Measurements from ENCODE around the gene LRP5. TPM values are rescaled to one million over a fixed set of nuclear protein-coding genes. Genes with fewer than 3 reads are reported as not detected.
A peak's percentile ranks its signal among the peaks of the same experiment; 100 is the strongest.

LRP5 gene
- total RNA-seq, 3 donors from 2014 or later: 23.6 to 48.8 (median 24.5) TPM

DNA sequence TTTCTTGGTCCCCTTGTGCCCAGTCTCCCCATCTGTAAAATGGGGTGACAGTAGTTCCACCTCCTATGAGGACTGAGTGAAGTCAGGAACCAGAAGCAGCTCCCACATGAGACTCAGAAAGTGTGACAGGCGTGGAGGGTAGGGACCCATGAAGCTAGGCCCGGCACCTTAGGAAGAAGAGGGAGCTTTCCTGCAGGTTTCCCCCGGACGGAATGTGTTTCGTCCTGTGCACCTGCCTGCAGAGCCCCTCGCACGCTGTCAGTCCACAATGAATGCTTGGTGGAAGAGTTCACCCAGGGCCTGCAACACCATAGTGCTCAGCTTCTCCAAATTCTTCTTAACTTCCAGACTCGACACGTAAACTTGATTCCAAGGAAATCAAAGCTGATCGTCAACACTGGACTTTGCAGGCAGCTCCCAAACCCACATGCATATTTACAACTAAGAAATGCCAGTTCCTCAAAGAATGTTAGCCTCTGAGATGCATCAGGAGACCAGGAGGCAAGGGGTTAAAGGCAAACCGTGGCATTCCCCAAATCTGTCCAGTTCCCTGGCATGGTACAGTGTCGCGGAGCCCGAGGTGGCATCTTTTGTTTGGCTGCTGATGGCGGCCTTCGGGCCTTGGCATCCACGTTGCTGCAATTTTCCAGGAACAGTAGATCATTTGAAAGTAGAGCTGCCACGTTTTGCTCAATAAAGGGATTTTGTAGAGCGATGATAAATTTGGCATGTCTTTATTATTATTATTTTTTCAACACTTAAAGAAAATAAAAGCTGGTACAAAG, 15.4 kb downstream of the LRP5 start:
- Histone ChIP-seq H3K27me3 (no peaks in the 10 kb centered on the region), H3K4me3 (peak overlapping the region in 1 of 3 donors; percentile 15), H3K9me3 (no peaks in the 10 kb centered on the region), H3K4me1 (peaks cover 7 to 46% of the 10 kb centered on the region in 2 donors), H3K27ac (peak overlapping the region; percentile 33 to 48), H3K36me3 (no peaks in the 10 kb centered on the region)
- DNase-seq (ENCODE audit: low spot score in 2 of 2): no peak
- TF ChIP-seq, protein P1, sequence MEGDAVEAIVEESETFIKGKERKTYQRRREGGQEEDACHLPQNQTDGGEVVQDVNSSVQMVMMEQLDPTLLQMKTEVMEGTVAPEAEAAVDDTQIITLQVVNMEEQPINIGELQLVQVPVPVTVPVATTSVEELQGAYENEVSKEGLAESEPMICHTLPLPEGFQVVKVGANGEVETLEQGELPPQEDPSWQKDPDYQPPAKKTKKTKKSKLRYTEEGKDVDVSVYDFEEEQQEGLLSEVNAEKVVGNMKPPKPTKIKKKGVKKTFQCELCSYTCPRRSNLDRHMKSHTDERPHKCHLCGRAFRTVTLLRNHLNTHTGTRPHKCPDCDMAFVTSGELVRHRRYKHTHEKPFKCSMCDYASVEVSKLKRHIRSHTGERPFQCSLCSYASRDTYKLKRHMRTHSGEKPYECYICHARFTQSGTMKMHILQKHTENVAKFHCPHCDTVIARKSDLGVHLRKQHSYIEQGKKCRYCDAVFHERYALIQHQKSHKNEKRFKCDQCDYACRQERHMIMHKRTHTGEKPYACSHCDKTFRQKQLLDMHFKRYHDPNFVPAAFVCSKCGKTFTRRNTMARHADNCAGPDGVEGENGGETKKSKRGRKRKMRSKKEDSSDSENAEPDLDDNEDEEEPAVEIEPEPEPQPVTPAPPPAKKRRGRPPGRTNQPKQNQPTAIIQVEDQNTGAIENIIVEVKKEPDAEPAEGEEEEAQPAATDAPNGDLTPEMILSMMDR (IDR thresholded peaks at IDR 0.05): no peak
- TF ChIP-seq POLR2A (IDR thresholded peaks at IDR 0.05): no peak
- no peak for TF ChIP-seq POLR2AphosphoS5 (IDR thresholded peaks at IDR 0.05)
- intact Hi-C loops (cut with DNase I; ENCODE audit: low total_unique reads): no loop called here

DNA sequence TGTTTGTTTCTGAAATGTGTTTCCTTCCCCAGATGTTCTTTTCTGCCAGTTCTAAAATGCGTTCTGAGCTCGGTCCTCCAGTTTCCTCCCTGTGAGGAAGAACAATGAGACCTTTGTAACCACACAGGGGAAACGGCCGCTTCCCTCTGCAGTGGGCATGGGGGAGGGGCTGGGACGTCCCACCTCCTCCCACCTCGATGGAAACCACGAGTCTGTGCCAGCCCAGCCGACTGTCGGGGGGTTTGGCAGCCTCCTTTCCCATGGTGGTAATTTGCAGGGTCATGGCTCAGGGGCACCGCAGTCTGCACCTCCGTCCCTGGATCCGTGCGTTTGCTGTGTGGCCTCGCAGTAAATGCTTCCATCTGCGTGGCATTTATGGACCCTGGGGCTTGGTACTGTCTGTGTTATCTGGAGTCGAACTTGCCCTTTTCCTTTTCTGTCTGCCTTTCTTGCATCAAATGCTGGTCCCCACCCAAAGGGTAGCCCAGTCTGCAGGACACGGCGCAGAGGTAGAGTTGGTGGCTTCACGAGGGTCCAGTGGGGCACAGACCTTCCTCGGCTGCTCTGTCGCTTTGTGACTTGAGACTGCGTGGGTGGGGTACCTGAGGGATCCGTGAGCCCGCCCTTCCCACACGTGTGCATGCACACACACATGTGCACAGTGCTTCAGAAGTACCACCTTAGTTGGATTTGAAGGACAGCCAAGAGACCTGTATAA, 16.1 kb downstream of the LRP5 start:
- Histone ChIP-seq H3K9me3 (no peaks in the 10 kb centered on the region), H3K27me3 (no peaks in the 10 kb centered on the region), H3K4me3 (peak overlapping the region in 2 of 3 donors; percentile 15 to 41), H3K4me1 (peaks cover 7 to 49% of the 10 kb centered on the region in 2 donors), H3K27ac (peak overlapping the region; percentile 48 to 54), H3K36me3 (no peaks in the 10 kb centered on the region)
- TF ChIP-seq POLR2A (IDR thresholded peaks at IDR 0.05) (no peak), POLR2AphosphoS5 (IDR thresholded peaks at IDR 0.05) (peak in 1 of 3 donors; percentile 17)
- peak in 1 of 2 donors; percentile 63 for DNase-seq (ENCODE audit: low spot score in 2 of 2)
- intact Hi-C loops (cut with DNase I; ENCODE audit: low total_unique reads): no loop called here

DNA sequence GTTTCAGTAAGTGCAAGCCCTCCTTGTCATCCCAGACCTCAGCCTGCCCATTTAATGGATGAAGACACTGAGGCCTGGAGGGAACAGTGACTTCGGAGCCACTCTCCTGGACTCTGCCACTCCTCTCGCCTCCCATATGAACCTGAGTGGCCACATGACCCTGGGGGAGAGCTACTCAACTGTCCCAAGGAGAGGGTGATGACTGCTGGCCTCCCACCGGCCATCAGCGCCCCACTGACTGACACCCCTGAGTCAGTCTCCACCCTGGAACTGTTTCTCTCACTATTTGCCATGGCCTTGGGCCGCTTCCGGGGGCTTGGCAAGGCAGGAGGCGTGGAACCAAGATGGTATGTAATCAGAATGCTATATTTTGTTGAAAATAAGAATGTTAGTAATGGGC, 17.1 kb downstream of the LRP5 start:
- H3K36me3 ChIP-seq: no peaks in the 10 kb centered on the region
- intact Hi-C loops (cut with DNase I; ENCODE audit: low total_unique reads): no loop called here
- peaks cover 7 to 47% of the 10 kb centered on the region in 2 donors for H3K4me1 ChIP-seq
- H3K27ac ChIP-seq: peak overlapping the region in 1 of 2 donors; percentile 53
- DNase-seq (ENCODE audit: low spot score in 2 of 2): no peak
- H3K9me3 ChIP-seq: no peaks in the 10 kb centered on the region
- H3K4me3 ChIP-seq: no peak overlapping the region
- no peaks in the 10 kb centered on the region for H3K27me3 ChIP-seq
- no peak for TF ChIP-seq POLR2A (IDR thresholded peaks at IDR 0.05)
- TF ChIP-seq, protein P1 (IDR thresholded peaks at IDR 0.05): no peak
- no peak for TF ChIP-seq POLR2AphosphoS5 (IDR thresholded peaks at IDR 0.05)

DNA sequence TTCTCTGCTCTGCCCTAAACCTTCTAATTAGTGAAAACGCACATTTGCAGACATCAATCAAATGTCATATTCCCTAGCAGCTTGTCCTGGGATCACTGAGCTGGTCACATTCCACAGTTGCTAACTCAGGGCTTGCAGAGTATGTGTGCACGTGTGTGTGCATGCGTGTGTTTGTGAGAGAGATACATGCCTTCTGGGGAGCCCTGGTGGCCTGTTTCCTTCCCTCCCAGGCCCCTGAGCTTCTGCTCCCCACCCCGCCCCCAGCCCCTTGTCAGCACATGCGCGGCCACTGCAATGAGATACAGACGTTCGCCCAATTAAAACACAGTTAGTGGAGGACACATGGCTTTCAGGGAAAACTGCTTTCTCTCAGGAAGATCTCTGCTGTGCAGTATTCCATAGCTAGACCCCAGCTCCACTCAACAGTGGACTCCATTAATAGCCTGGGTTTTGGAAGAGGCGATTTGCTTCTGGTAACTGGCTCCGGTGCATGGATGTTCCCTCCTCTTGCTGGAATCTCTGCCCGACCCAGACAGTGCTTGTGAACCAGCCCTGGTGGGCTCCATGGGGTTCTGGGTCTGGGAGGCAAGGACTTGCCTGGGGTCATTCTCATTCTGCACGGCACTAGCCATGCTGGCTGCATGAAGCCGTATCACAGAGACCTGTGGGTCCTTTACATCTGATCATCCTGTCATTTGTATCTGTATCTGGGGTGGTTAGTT, 17.7 kb downstream of the LRP5 start:
- H3K4me1 ChIP-seq: peaks cover 7 to 44% of the 10 kb centered on the region in 2 donors
- intact Hi-C loops (cut with DNase I; ENCODE audit: low total_unique reads): no loop called here
- no peaks in the 10 kb centered on the region for H3K36me3 ChIP-seq
- no peaks in the 10 kb centered on the region for H3K9me3 ChIP-seq
- TF ChIP-seq POLR2A (IDR thresholded peaks at IDR 0.05) (no peak), POLR2AphosphoS5 (IDR thresholded peaks at IDR 0.05) (no peak)
- TF ChIP-seq, protein P1 (IDR thresholded peaks at IDR 0.05): no peak
- H3K4me3 ChIP-seq: no peak overlapping the region
- H3K27me3 ChIP-seq: no peaks in the 10 kb centered on the region
- peak overlapping the region in 1 of 2 donors; percentile 67 for H3K27ac ChIP-seq
- DNase-seq (ENCODE audit: low spot score in 2 of 2): no peak

DNA sequence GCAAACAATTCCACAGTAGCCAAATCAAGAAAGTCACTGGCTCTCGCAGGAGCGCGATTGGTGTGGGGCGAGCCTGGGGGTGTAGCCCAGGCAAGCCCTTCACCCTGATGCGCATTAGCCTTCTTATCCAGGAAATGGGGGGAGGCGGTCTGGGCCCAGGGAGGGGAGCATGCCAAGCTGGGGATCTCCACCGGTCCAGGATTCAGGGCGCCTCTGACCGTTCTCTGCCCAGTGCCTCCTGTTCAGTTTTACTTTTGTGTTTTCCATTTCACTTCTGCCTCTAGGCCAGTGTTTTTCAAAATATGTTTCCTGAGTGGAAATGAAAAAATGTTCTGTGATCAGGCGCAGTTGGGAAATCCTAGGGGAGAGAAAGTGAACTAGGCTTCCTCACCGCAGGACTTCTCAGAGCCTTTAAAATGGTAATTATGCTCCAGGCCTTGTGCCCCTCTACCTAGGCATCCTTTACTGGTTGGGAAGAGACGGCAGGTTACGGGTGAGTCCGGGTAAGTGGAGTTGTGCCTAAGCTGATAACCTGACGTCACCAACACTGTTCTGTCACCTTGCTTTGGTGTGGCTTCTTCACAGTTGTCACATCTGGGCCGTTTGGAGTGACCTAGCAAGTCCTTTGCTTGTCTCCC, 18.4 kb downstream of the LRP5 start:
- Histone ChIP-seq H3K4me3 (no peak overlapping the region), H3K27ac (peak overlapping the region; percentile 57 to 67), H3K27me3 (no peaks in the 10 kb centered on the region), H3K4me1 (peaks cover 7 to 44% of the 10 kb centered on the region in 2 donors), H3K9me3 (no peaks in the 10 kb centered on the region), H3K36me3 (no peaks in the 10 kb centered on the region)
- DNase-seq (ENCODE audit: low spot score in 2 of 2): no peak
- TF ChIP-seq POLR2AphosphoS5 (IDR thresholded peaks at IDR 0.05): no peak
- TF ChIP-seq, protein P1 (IDR thresholded peaks at IDR 0.05): no peak
- no peak for TF ChIP-seq POLR2A (IDR thresholded peaks at IDR 0.05)
- intact Hi-C loops (cut with DNase I; ENCODE audit: low total_unique reads): no loop called here
